Kidney capillary endothelial cell (primary cell): ENCODE results near the gene PRICKLE1.

ENCODE experiments used
- DNase-seq: peaks from one replicate; pipeline ENCODE4 v3.0.0-alpha.2; 2018; ENCODE audit warnings: low spot score

PRICKLE1 gene

GRCh38 chr12:42589465-42590329, at the start of gene PRICKLE1:
TSS of gene PRICKLE1 (minus strand) at chr12:42589746. CDS start at chr12:42472516, 117,230 bp downstream.
- peak; percentile 38 for DNase-seq

DNA sequence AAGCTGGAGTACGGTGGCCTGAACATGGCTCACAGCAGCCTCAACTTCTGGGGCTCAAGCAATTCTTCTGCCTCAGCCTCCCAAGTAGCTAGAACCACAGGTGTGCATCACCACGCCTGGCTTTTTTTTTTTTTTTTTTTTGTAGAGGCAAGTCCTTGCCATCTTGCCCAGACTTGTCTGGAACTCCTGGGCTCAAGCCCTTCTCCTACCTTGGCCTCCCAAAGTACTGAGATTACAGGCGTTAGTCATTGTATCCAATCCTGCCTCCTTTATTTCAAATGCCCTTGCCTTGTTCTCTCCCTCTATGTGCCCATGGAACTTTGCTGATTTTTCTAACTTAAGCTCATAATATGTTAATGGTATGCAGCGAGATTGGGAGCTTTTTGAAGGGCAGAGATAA, 49.2 kb upstream of the PRICKLE1 start:
- no peak for DNase-seq

- DNase-seq, result no peak
These were observed 48.5 kb upstream of the PRICKLE1 start for GRCh38 chr12:42638011-42638410.

- no peak for DNase-seq
These were observed 47.4 kb upstream of the PRICKLE1 start for GRCh38 chr12:42636993-42637392.

DNA sequence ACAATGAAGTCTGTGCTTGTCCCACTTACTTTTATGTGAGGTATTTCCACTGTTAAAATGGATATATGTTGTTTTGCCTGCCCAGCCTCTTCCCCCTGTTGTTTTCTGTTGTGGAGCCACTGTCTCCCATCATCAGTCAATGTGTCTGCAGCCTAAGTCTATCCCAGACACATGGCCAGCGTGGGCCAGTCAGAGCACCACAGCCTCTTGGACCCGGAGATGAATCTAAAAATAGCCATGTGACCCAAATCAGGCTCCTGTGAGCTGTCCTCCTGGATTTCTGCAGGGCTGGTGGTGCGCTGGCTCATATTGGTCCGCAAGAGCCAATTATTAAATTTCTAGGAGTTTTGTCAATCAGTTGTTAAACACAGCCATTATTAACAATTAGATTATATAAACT, 44.0 kb upstream of the PRICKLE1 start:
- no peak for DNase-seq

DNA sequence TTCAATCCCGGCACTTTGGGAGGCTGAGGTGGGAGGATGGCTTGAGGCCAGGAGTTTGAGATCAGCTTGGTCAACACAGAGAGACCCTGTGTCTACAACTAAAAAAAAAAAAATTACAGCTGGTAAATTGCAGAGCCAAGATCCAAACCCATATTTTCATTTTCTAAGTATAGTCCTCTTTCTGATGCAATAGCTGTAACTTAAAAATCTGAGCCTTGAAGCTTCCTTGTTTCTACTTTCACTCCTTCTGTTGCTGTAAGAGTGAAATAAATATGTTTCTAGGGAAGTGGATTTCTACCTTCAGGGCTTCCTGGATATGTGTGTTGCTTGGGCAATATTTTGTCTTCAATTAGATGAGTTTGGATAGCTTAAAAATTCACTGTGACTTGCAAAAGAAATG, 42.0 kb upstream of the PRICKLE1 start:
- DNase-seq, result no peak

DNA sequence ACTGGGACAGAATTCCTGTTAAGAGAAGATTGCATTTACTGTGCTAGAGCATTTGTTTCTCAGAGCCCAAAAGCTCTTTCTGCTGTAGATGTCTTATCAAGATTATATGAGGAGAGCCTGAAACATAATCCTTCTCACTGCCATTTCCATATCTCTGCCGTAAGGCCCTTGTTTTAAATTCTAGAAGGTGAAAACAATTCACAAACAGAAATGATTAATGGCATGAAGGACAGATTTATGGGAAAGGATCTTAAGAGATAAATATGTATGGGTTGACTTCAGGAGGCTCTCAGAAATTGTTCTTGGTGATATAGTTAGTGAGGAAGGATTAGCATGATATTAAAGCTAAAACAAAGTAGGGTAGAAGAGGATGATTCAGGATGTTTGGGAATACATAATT, 40.8 kb upstream of the PRICKLE1 start:
- DNase-seq, result no peak

DNA sequence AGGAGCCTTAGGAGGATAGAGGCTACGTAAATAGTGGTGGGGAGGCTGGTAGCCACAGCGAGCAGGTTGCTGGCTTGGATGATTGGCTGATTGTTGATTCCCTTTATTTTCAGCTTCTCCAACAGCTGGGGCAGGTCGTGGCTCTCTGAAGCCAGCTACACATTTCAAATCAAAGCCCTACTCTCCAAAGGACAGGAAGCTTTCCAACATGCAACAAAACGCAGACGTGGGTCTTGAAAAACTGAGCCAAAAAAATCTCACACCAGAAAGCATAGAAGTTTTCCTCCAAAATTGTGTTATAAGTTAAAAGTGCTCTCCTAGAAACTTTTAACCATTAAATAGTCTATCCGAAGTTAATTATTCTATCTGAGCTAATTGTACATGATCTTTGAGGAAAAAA, 37.6 kb upstream of the PRICKLE1 start:
- DNase-seq, result no peak

- DNase-seq, result no peak
These were observed 36.1 kb upstream of the PRICKLE1 start for GRCh38 chr12:42625611-42626010.

- no peak for DNase-seq
These were observed 28.1 kb upstream of the PRICKLE1 start for GRCh38 chr12:42617622-42618021.

- DNase-seq, result no peak
These were observed 25.5 kb upstream of the PRICKLE1 start for GRCh38 chr12:42615006-42615405.

- DNase-seq, result no peak
These were observed 22.7 kb upstream of the PRICKLE1 start for GRCh38 chr12:42612231-42612613.

DNA sequence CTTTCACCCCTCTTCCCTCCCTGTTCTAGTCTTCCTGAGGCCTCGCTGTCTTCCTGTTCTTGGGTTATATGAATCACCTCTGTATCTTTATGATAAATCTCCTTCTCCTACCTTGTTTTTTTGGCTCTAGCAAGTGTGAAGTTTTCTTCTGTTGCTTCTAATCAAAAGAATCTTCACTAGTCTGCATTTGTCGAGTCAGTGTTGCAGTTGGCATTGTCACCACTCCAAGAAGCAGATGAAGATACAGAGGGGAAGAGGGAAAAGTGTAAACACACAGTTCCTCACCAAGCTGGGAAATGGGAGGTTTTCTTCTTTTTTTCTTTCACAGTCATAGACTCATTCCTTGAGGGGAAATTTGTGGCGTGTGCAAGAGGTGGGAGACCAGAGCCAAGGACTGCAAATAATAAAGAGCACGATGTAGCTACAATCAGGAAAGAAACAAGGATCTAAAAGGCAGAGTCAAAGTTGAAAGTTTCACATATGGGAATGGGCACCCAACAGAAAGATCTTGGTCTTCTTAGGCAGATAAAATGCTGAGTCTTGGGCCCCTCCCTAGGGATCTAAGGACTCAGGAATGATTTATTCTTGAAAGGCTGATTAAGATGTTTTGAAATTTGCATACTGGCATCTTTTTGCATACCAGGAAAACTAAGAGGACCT, 22.2 kb upstream of the PRICKLE1 start:
- no peak for DNase-seq

DNA sequence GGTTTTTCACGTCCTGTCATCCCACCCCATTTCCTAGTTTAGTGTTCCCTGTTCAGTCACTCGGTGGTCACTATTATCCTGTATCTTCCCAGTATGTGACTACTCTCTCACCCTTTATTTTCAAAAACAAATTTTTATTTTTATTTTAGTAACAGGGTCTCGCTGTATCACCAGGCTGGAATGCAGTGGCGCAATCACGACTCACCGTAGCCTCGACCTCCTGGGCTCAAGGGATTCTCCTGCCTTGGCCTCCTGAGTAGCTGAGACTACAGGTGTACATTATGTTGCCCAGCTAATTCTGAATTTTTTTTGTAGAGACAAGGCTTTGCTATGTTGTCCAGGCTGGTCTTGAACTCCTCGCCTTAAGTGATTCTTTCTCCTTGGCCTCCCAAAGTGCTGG, 20.1 kb upstream of the PRICKLE1 start:
- no peak for DNase-seq

DNA sequence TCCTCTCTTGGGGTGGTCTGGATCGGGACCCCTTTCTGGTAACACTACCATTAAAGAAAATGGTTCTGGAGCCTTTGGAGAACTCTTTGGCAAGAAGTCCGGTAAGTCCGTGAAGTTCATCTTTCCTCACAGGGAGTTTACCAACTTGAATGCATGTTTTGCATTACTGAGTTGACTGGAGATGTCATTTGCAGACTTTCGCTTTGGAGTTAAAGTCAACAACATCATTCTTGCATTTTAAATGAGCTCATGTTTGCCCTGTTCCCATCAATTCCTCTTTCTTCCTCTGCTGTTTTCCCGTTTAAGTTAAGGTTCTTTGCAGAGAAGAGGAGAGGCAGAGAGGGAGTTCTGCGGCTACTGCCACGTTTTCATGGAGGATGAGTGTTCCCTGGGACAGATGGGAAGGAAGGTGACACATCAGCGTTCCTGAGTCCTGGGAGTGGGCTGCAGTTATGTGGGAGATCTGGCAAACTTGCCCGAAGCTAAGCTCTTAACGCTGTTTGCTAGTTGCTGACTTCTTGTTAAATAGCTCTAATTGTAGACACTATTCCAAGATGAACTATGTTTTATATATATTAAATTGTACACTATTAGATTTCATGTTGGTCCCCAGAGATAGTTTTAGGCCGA, 18.8 kb upstream of the PRICKLE1 start:
- DNase-seq, result no peak

- DNase-seq, result no peak
These were observed 18.1 kb upstream of the PRICKLE1 start for GRCh38 chr12:42607584-42608058.

DNA sequence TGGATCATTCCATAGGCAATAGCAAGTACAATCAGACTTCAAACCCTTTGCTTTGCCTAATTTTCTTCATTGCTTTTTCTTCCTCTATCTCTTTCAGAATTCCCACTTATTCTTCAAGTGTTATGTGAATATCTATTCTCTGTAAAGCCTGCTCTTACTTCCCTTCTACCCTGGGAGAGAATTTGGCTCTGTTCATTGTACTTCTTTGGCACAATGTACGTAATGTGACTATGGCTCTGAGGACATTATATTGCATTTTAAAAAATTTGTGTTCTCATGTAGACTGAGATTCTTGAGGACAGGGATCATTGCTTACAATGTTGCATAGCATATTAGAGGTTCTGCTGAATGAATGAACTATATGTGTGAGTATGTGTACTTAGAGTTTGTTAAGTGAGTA, 16.9 kb upstream of the PRICKLE1 start:
- no peak for DNase-seq

- DNase-seq, result no peak
These were observed 16.1 kb upstream of the PRICKLE1 start for GRCh38 chr12:42605685-42606084.

GRCh38 chr12:42603246-42603990, 13.9 kb upstream of the PRICKLE1 start:
- no peak for DNase-seq

- DNase-seq, result no peak
These were observed 4.3 kb upstream of the PRICKLE1 start for GRCh38 chr12:42593874-42594273.

DNA sequence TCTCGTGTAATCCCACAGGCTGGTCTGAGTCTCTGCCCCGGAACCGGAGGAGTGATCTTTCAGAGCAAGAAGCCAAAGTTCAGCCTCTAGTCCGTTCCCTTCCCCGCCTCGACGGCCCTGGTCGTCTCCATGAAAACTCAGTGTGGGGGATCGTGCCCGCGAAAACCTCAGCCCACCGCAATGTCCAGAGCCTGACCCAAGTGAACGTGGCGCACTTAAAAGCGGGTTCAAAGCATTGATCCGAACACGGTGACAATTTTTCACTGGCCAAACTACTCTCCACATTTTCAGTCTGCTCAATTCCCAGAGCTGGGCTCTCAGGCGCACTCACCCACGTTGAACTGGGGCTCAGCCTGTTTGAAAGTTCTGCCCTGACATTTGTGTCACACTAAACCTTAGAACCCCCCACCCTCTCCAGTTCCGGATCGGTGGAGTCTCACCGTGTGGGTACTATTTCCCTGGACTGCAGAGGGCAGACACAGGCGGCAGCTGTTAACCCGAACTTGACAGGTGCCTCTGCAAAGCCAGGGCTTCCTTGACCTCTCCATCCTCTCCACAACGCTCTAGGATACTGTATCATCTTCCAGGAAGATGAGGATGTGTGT, 886 bp upstream of the PRICKLE1 start:
- DNase-seq, result no peak
